Measurements from ENCODE around the gene GAB2. TPM values are rescaled to one million over a fixed set of nuclear protein-coding genes. Genes with fewer than 3 reads are reported as not detected.

GAB2 gene
- total RNA-seq, 4 donors from 2014 or later: 8.1 to 18.1 (median 13.4) TPM

DNA sequence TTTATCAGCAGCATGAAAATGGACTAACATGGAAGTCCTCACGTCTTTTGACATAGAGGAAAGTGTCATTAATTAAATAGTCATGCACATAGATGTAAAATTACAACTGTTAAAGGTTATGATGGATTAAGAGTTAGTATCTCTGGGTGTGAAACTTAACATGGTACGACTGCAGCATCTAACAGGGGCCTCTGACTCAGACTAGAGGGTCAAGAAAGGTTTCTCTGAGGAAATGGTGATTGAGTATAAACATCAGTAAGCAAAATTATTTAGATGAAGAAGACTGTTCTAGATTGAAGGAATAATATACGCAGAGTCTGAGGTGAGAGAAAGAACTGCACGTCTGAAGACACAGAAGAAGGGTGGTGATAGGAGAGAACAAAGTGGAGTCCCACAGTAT lies 42.1 kb upstream of the GAB2 start:
- Histone ChIP-seq H3K27me3 (no peaks in the 10 kb centered on the region), H3K4me1 (no peaks in the 10 kb centered on the region), H3K9me3 (no peaks in the 10 kb centered on the region), H3K36me3 (no peaks in the 10 kb centered on the region), H3K27ac (no peak overlapping the region), H3K4me3 (replicated peaks in 1 of 3) (no peak overlapping the region)
- intact Hi-C loops (cut with DNase I): no loop called here
- DNase-seq: no peak
- TF ChIP-seq, protein P1, sequence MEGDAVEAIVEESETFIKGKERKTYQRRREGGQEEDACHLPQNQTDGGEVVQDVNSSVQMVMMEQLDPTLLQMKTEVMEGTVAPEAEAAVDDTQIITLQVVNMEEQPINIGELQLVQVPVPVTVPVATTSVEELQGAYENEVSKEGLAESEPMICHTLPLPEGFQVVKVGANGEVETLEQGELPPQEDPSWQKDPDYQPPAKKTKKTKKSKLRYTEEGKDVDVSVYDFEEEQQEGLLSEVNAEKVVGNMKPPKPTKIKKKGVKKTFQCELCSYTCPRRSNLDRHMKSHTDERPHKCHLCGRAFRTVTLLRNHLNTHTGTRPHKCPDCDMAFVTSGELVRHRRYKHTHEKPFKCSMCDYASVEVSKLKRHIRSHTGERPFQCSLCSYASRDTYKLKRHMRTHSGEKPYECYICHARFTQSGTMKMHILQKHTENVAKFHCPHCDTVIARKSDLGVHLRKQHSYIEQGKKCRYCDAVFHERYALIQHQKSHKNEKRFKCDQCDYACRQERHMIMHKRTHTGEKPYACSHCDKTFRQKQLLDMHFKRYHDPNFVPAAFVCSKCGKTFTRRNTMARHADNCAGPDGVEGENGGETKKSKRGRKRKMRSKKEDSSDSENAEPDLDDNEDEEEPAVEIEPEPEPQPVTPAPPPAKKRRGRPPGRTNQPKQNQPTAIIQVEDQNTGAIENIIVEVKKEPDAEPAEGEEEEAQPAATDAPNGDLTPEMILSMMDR (IDR thresholded peaks at IDR 0.05): no peak
- no peak for TF ChIP-seq POLR2A (IDR thresholded peaks at IDR 0.05)
- 95 to 96% methylated on average over 4 of the region's 4 CpGs for WGBS, 2 donors

DNA sequence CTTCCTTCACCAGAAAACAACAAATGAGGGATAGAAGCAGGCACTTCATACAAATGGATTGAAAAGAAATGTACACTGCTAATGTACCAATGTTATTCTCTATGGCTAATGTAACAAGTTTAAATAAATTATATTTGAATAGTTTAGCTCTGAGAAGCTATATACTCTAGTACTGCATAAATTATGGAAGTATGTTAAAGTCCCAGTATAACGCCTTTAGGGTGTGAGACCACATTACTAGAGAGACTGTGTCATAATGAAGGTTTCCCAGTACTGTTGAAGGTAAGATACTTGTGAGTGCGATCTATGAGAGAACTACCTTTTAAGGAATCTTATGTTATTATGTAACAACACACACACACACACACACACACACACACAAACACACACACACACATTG lies 39.8 kb upstream of the GAB2 start:
- Histone ChIP-seq H3K9me3 (no peaks in the 10 kb centered on the region), H3K27me3 (no peaks in the 10 kb centered on the region), H3K27ac (no peak overlapping the region), H3K36me3 (no peaks in the 10 kb centered on the region), H3K4me3 (replicated peaks in 1 of 3) (no peak overlapping the region), H3K4me1 (no peaks in the 10 kb centered on the region)
- no peak for DNase-seq
- TF ChIP-seq POLR2A (IDR thresholded peaks at IDR 0.05): no peak
- TF ChIP-seq, protein P1 (IDR thresholded peaks at IDR 0.05): no peak
- intact Hi-C loops (cut with DNase I): no loop called here
- 67 to 95% methylated on average over 2 of the region's 2 CpGs for WGBS, 2 donors

DNA sequence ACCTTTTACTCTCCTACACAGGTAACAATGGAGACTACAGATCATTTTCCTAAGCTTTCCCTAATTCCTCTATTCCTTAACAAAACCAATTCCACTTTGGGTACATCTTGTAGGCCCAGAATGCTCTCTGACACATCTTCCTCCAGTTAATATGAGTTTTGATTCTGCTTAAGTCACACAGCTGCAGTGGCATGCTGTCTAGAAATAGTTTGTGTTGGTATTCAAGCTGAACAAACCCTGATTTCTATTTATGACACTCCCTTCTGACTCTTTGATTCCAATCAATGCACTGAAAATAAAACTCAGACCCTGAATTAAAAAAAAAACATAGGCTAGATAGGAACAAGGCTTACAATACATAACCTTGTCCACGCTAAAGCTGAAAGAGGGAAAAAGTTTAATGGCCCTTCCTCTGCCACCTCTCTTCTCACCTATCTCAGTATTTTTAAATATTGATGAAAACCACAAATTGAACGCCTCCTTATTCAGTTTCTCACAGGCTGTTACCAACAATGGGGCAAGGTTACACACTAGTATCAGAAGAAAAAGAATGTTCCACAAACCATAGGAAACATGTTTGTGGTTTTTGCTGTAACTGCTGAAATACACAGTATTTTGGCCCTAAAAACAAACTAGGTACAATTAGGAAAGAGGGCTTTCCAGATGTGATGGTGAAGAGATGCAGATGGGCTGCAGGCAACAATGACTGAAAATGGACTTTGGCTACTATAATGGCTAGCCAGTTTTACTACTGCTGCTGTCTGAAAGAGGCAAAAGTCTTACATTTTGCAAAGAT lies 35.7 kb upstream of the GAB2 start:
- 88 to 94% methylated on average over 2 of the region's 2 CpGs for WGBS, 2 donors
- Histone ChIP-seq H3K36me3 (no peaks in the 10 kb centered on the region), H3K9me3 (no peaks in the 10 kb centered on the region), H3K27ac (no peak overlapping the region), H3K27me3 (no peaks in the 10 kb centered on the region), H3K4me1 (no peaks in the 10 kb centered on the region), H3K4me3 (replicated peaks in 1 of 3) (no peak overlapping the region)
- DNase-seq: no peak
- TF ChIP-seq, protein P1 (IDR thresholded peaks at IDR 0.05): no peak
- TF ChIP-seq POLR2A (IDR thresholded peaks at IDR 0.05): no peak
- intact Hi-C loops (cut with DNase I): no loop called here

DNA sequence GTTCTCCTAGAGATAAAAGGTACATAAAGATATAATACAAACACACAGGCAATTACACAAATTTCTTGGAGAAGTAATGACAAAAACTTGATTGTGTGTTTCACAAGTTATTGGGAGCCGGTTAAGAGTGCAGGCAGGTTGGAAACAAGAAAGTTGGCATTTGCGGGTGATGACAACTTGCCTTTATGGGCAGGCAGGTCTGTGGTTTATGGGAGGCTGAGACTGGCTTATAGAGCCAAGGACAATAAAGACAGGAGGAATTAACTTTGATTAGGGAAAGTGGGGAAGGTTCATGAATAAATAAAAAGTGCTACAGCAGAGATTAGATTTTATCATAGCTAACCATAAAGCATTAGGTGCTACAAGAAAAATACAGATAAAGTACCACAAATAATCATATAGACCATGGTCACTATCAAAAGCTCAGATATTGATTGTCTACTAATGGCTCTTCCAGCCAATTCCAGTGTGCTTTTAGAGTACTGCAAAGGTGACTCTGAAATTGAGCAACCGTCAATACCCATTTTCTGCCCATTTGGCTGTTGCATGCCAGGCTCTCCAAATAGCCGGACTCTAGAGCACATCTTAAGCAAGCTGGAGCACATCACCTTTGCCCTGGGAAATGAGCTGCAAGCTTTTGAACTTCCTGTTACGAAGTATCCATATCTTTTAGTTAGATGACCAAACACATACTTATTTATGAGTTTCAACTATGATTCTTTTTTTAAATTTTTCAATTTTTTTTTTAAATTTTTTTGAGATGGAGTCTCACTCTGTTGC lies 33.9 kb upstream of the GAB2 start:
- TF ChIP-seq, protein P1 (IDR thresholded peaks at IDR 0.05): no peak
- no peak for TF ChIP-seq POLR2A (IDR thresholded peaks at IDR 0.05)
- H3K4me1 ChIP-seq: no peaks in the 10 kb centered on the region
- 95 to 97% methylated on average over 5 of the region's 5 CpGs for WGBS, 2 donors
- H3K27ac ChIP-seq: no peak overlapping the region
- no peaks in the 10 kb centered on the region for H3K9me3 ChIP-seq
- no peak overlapping the region for H3K4me3 ChIP-seq (replicated peaks in 1 of 3)
- intact Hi-C loops (cut with DNase I): no loop called here
- DNase-seq: no peak
- no peaks in the 10 kb centered on the region for H3K27me3 ChIP-seq
- no peaks in the 10 kb centered on the region for H3K36me3 ChIP-seq

DNA sequence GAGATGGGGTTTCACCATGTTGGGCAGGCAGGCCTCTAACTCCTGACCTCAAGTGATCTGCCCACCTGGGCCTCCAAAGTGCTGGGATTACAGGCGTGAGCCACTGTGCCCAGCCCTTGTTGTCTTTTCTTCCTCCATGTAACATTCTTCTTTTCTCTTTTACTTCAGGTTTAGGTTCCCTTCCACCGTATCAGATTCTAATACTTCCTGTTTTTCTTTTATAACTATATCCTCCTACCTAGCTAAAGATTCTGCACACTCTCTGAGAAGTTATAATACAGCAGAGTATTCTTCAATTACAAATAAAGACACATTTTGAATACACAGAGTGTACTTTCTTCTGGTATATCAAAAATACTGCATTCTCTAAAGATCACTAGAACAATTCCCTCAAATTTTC lies 33.2 kb upstream of the GAB2 start:
- Histone ChIP-seq H3K36me3 (no peaks in the 10 kb centered on the region), H3K4me1 (no peaks in the 10 kb centered on the region), H3K9me3 (no peaks in the 10 kb centered on the region), H3K27me3 (no peaks in the 10 kb centered on the region), H3K4me3 (replicated peaks in 1 of 3) (no peak overlapping the region), H3K27ac (no peak overlapping the region)
- no peak for DNase-seq
- WGBS, 2 donors: 84 to 92% methylated on average over 2 of the region's 2 CpGs
- intact Hi-C loops (cut with DNase I): no loop called here
- no peak for TF ChIP-seq POLR2A (IDR thresholded peaks at IDR 0.05)
- TF ChIP-seq, protein P1 (IDR thresholded peaks at IDR 0.05): no peak

Measured in thyroid gland (tissue), 4 donors.